ENCODE results near the gene SENP5.

Gene SENP5

DNA sequence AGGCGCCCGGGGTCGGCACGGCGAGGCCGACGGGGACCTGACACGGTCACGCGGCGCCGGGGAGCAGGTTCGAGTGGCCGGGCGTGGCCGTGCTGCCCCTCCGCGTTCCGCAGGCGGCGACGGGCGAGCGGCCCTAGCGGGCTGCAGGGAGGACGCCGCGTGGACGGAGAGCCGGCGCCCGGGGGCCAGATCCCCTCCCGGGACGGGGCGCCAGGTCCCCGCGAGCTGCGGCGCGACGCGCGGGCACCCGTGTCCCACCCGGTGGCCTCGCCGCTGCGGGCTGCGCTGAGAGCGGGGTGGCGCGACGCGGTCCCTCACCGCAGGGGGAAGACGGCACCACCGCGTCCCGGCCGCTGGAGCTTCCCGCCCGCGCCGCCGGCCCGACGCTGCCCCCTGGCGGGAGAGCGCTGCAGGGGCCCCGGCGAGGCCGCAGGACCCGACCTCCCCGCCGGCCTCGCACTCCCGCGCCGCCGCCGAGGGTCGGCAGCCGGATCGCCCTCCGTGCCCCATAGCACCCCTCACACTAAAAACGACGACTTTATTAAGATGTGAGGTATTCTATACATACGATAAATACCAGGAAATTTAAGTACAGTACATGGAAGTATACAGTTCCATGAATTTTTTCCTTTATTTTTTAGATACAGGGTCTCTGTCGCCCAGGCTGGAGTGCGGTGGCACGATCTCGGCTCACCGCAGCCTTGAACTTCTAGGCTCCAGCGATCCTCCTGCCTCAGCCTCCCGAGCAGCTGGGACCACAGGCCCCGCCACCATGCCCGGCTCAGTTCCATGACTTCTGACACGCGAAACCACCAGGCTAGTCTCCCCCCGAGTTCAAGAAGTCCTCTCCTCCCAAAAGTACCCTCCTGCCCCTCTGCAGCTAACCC, 102.2 kb downstream of the SENP5 start:
- DNase-seq, result peak in 1 of 2 experiments; percentile 77

GRCh38 chr3:196970547-196971093, 102.9 kb downstream of the SENP5 start:
- DNase-seq, result no peak

DNA sequence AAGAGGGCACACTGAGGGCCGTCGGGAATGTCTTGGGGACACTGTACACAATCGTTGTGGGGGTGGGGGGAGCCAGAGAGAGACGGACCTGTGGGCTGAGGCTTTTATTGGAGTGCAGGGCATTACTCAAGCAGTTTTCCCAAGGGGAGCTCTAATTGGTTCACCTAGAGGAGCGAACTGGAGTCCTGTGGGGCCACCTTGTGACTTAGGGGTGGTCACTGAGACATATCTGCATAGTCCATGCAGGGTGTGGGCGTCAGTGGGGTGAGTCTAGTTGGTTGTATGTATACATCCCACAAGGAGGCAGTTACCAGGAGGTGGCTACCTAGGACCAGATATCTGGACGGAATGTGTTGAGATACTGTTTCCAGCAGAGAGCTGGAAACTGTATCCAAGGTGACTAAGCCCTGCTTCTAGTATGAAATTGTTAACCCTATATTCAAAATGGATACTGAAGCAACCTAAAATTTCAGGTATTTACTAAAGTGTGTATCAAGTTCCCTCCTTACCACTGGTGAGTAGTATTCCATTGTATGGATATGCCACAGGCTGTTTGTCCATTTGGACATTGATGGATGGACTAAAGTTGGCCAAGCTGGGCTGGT, 103.5 kb downstream of the SENP5 start:
- DNase-seq, result no peak

- DNase-seq, result no peak
These were observed 106.9 kb downstream of the SENP5 start for GRCh38 chr3:196974661-196975060.

GRCh38 chr3:196975349-196975748, 107.6 kb downstream of the SENP5 start:
- no peak for DNase-seq

GRCh38 chr3:196976941-196977340, 109.2 kb downstream of the SENP5 start:
- DNase-seq, result no peak

GRCh38 chr3:196979545-196979944, 111.8 kb downstream of the SENP5 start:
- DNase-seq, result no peak

GRCh38 chr3:196981657-196982056, 113.9 kb downstream of the SENP5 start:
- DNase-seq, result no peak

- DNase-seq, result no peak
These were observed 115.5 kb downstream of the SENP5 start for GRCh38 chr3:196983186-196983585.
